Left lobe of liver (tissue), 2 donors: ENCODE results near the gene IL32. TPM values are rescaled to one million over a fixed set of nuclear protein-coding genes. Genes with fewer than 3 reads are reported as not detected.
"Not testable (repeated sequence)": the region's sequence is repeated elsewhere in the genome, so short reads cannot be mapped to it uniquely, and the experiment has no call there.

Experiments
- ATAC-seq: fragments of 200-7000 bp; cut with Tn5 transposase; one replicate; pipeline ENCODE4 v1.9.1; 2020; ENCODE audit warnings: mild to moderate bottlenecking, moderate library complexity
- DNase-seq: peaks from one replicate; pipeline ENCODE4 v3.0.0-alpha.2; 2020; ENCODE audit warnings: low spot score
- total RNA-seq: library from RNA; stranded (reverse); gene quantifications from one replicate; pipeline ENCODE4 v1.2.1, GENCODE V29; 2021
- donor health status: DM: no; HTN: no; CAD: no; lungs with moderate emphysema.
- donor health status: DM: no; HTN: yes; CAD: no.

The IL32 gene
- total RNA-seq, 1 donor from 2014 or later = 172 TPM

- no peak for DNase-seq
Observed at GRCh38 chr16:3066440-3066748, 954 bp downstream of the IL32 start.

GRCh38 chr16:3068487-3068886, 3.0 kb downstream of the IL32 start:
- DNase-seq (no peak), ATAC-seq (no peak)

More at GRCh38 chr16:3066440-3066748, 954 bp downstream of the IL32 start:
- ATAC-seq = no peak

- not testable (repeated sequence) for DNase-seq, ATAC-seq
Observed at GRCh38 chr16:3069146-3069545, 3.7 kb downstream of the IL32 start.

GRCh38 chr16:3070608-3071111, 5.2 kb downstream of the IL32 start:
- no peak for ATAC-seq
- no peak for DNase-seq

- DNase-seq (no peak), ATAC-seq (no peak)
Observed at GRCh38 chr16:3071655-3072054, 6.2 kb downstream of the IL32 start.

GRCh38 chr16:3072148-3072547, 6.7 kb downstream of the IL32 start:
- ATAC-seq, DNase-seq: not testable (repeated sequence)

- not testable (repeated sequence) for DNase-seq, ATAC-seq
Observed at GRCh38 chr16:3072576-3073263, 7.3 kb downstream of the IL32 start.

- ATAC-seq = no peak
- DNase-seq = no peak
Observed at GRCh38 chr16:3073448-3073847, 8.0 kb downstream of the IL32 start.

GRCh38 chr16:3074860-3075522, 9.6 kb downstream of the IL32 start:
- DNase-seq (no peak), ATAC-seq (no peak)

GRCh38 chr16:3075523-3075915, 10.1 kb downstream of the IL32 start:
- DNase-seq = no peak
- ATAC-seq = peak; percentile 47

- DNase-seq, ATAC-seq: not testable (repeated sequence)
Observed at GRCh38 chr16:3075946-3076345, 10.5 kb downstream of the IL32 start.

GRCh38 chr16:3076577-3076976, 11.1 kb downstream of the IL32 start:
- DNase-seq = no peak
- no peak for ATAC-seq

GRCh38 chr16:3080024-3080423, 14.6 kb downstream of the IL32 start:
- DNase-seq (no peak), ATAC-seq (no peak)

- not testable (repeated sequence) for DNase-seq
Observed at GRCh38 chr16:3081957-3082356, 16.5 kb downstream of the IL32 start.

GRCh38 chr16:3083408-3083807, 18.0 kb downstream of the IL32 start:
- not testable (repeated sequence) for ATAC-seq, DNase-seq

More at GRCh38 chr16:3081957-3082356, 16.5 kb downstream of the IL32 start:
- ATAC-seq = not testable (repeated sequence)

GRCh38 chr16:3084491-3084890, 19.1 kb downstream of the IL32 start:
- DNase-seq = no peak

GRCh38 chr16:3084969-3085670, 19.7 kb downstream of the IL32 start:
- no peak for DNase-seq
- no peak for ATAC-seq

More at GRCh38 chr16:3084491-3084890, 19.1 kb downstream of the IL32 start:
- no peak for ATAC-seq

GRCh38 chr16:3085868-3086595, 20.6 kb downstream of the IL32 start:
- DNase-seq (no peak), ATAC-seq (no peak)

- ATAC-seq (peak; percentile 64), DNase-seq (no peak)
Observed at GRCh38 chr16:3086596-3087242, 21.3 kb downstream of the IL32 start.
